Endodermal cell (in vitro differentiated cells): ENCODE measurements around the gene NCSTN. TPM values are rescaled to one million over a fixed set of nuclear protein-coding genes. Genes with fewer than 3 reads are reported as not detected.

Experiments
- DNase-seq: peaks from one replicate; pipeline ENCODE4 v3.0.0-alpha.2; 2017
- H3K27ac ChIP-seq: 2 replicates; pipeline ENCODE4 v1.5.1; 2013; ENCODE audit warnings: mild to moderate bottlenecking, low read depth, low read length, moderate library complexity
- H3K27me3 ChIP-seq: 2 replicates; pipeline ENCODE4 v1.6.1; 2013; ENCODE audit warnings: mild to moderate bottlenecking, low read length, moderate library complexity; ENCODE audit not compliant: insufficient read depth, control insufficient read depth, poor library complexity, severe bottlenecking
- H3K36me3 ChIP-seq: 2 replicates; pipeline ENCODE4 v1.7.0; 2013; ENCODE audit warnings: mild to moderate bottlenecking, low read length, moderate library complexity; ENCODE audit not compliant: control insufficient read depth, insufficient read depth
- H3K4me1 ChIP-seq: one replicate; pipeline ENCODE4 v1.7.0; 2013; ENCODE audit warnings: low read length; ENCODE audit not compliant: control insufficient read depth, insufficient read depth
- H3K4me3 ChIP-seq: 2 replicates; pipeline ENCODE4 v1.5.1; 2013; ENCODE audit warnings: mild to moderate bottlenecking, low read length, moderate library complexity
- H3K9ac ChIP-seq: 2 replicates; pipeline ENCODE4 v1.6.1; 2013; ENCODE audit warnings: mild to moderate bottlenecking, low read length, moderate library complexity; ENCODE audit not compliant: poor library complexity, severe bottlenecking; ENCODE audit errors: extremely low read depth
- H3K9me3 ChIP-seq: 2 replicates; pipeline ENCODE4 v1.6.1; 2013; ENCODE audit warnings: mild to moderate bottlenecking, low read length, moderate library complexity; ENCODE audit not compliant: control insufficient read depth
- H3K27ac Mint-ChIP-seq: 2 replicates; pipeline ENCODE4 v1.8.0; 2020; ENCODE audit warnings: mixed read lengths
- H3K27me3 Mint-ChIP-seq: 2 replicates; pipeline ENCODE4 v1.8.0; 2021; ENCODE audit warnings: mild to moderate bottlenecking, mixed read lengths; ENCODE audit not compliant: insufficient read depth
- H3K36me3 Mint-ChIP-seq: 2 replicates; pipeline ENCODE4 v1.8.0; 2020; ENCODE audit warnings: low read depth, mixed read lengths
- H3K4me1 Mint-ChIP-seq: 2 replicates; pipeline ENCODE4 v1.8.0; 2020; ENCODE audit warnings: mixed read lengths
- H3K4me3 Mint-ChIP-seq: 2 replicates; pipeline ENCODE4 v1.8.0; 2020; ENCODE audit warnings: mild to moderate bottlenecking, moderate library complexity, mixed read lengths
- H3K9me3 Mint-ChIP-seq: 2 replicates; pipeline ENCODE4 v1.8.0; 2020; ENCODE audit warnings: mild to moderate bottlenecking, mixed read lengths
- WGBS, 2 experiments: methylation state at CpG; one replicate each; pipeline versions ENCODE4 v1.1.5 to v1.1.7; 2013; ENCODE audit warnings: missing lambda C conversion rate in 2 of 2, mixed read lengths in 1 of 2; ENCODE audit not compliant: insufficient coverage in 1 of 2, insufficient read length in 1 of 2; 5-methylcytosine and 5-hydroxymethylcytosine counted together
- total RNA-seq, 2 donors: library from RNA; stranded (reverse); fragmentation: NEBNext Ultra II Directional in 1 of 2; extraction: Animal tissue kit (Norgen Biotek cat#: 25700) in 1 of 2; gene quantifications; 2 replicates in 1 of 2; 3 replicates in 1 of 2; pipeline ENCODE4 v1.2.1, GENCODE V29; 2021
- TF ChIP-seq, protein P1 (sequence below): fragments of 200-600 bp; sonication (generic); conservative IDR thresholded peaks from 2 replicates; pipeline ENCODE4 v1.5.0; 2021; ENCODE audit warnings: antibody characterized with exemption, mild to moderate bottlenecking

Gene NCSTN
- total RNA-seq, 2 donors from 2014 or later, result 103 to 107 TPM

DNA sequence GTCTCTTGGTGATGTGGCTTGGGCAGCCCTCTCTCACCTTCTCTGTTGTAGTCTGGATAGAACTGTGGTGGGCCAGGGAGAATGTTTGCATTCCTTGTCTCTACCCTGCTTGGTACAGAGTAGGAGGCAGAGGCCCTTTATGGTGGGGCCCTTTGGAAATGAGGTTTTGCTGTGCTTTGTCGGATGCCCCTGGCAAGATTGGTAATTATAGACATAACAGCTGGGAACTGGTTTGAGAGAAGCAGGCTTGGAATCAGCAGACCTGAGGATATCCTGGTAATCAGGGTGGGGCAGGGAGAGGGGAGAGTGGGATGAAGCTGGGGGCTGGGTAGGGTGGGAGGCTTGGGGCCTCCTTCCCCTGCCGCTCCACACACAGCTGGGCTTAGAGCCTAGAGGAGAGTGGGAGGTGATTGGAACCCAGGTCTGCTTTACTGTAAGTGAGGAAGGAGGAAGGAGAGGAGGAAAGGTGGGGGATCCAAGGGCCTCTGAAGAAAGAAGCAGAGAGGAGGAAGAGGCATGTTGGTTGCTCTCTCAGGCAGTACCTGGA is 62.2 kb downstream of the NCSTN start:
- no peak overlapping the region for H3K9ac ChIP-seq
- DNase-seq, result peak; percentile 30
- Mint-ChIP-seq H3K27ac (peak overlapping the region; percentile 32), H3K27me3 (no peaks in the 10 kb centered on the region), H3K4me3 (no peak overlapping the region), H3K4me1 (peaks cover 74% of the 10 kb centered on the region), H3K36me3 (peaks cover 9% of the 10 kb centered on the region), H3K9me3 (no peaks in the 10 kb centered on the region)
- TF ChIP-seq, protein P1, sequence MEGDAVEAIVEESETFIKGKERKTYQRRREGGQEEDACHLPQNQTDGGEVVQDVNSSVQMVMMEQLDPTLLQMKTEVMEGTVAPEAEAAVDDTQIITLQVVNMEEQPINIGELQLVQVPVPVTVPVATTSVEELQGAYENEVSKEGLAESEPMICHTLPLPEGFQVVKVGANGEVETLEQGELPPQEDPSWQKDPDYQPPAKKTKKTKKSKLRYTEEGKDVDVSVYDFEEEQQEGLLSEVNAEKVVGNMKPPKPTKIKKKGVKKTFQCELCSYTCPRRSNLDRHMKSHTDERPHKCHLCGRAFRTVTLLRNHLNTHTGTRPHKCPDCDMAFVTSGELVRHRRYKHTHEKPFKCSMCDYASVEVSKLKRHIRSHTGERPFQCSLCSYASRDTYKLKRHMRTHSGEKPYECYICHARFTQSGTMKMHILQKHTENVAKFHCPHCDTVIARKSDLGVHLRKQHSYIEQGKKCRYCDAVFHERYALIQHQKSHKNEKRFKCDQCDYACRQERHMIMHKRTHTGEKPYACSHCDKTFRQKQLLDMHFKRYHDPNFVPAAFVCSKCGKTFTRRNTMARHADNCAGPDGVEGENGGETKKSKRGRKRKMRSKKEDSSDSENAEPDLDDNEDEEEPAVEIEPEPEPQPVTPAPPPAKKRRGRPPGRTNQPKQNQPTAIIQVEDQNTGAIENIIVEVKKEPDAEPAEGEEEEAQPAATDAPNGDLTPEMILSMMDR, result no peak
- 86 to 100% methylated on average over 1 to 2 of the region's 2 CpGs for whole genome bisulfite sequencing, 2 experiments
- H3K4me3 ChIP-seq, result no peak overlapping the region
- peaks cover 5% of the 10 kb centered on the region for H3K4me1 ChIP-seq
- no peak overlapping the region for H3K27ac ChIP-seq
- no peaks in the 10 kb centered on the region for H3K27me3 ChIP-seq
- peaks cover 7% of the 10 kb centered on the region for H3K36me3 ChIP-seq
- H3K9me3 ChIP-seq, result no peaks in the 10 kb centered on the region

DNA sequence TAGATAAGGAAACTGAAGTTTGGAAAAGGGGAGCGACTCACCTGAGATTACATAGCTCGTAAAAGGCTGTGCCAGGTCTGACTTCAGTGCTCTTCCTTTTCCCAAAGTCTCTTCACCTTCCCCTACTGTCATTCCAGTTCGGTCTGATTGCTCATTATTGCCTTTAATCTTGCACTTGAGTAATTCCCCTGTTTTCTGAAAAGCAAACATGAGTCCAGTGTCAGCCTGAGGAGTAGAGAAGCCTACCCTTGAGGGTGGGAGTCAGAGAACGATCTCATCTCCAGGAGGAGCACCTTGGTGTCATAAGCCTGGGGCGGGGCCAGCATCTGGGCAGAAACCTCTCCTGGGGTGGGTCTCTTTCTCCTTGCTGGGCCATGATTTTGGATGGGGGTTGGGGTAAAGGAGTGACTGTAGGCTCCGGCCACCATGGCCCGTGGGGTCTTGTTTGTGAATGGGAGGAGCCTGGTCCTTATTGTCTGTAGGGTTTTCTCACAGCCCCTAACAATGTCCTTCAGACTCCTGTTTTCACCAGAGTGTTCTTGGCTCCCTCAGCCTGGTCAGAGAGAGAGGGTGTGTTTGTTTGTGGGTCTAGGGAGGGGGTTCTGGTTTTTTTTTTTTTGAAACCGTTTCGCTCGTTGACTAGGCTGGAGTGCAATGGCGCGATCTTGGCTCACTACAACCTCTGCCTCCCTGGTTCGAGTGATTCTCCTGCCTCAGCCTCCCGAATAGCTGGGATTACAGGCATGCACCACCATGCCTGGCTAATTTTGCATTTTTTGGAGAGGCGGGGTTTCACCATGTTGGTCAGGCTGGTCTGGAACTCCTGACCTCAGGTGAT is 63.2 kb downstream of the NCSTN start:
- TF ChIP-seq, protein P1, result no peak
- no peak overlapping the region for H3K4me3 Mint-ChIP-seq
- peaks cover 6% of the 10 kb centered on the region for H3K4me1 ChIP-seq

DNA sequence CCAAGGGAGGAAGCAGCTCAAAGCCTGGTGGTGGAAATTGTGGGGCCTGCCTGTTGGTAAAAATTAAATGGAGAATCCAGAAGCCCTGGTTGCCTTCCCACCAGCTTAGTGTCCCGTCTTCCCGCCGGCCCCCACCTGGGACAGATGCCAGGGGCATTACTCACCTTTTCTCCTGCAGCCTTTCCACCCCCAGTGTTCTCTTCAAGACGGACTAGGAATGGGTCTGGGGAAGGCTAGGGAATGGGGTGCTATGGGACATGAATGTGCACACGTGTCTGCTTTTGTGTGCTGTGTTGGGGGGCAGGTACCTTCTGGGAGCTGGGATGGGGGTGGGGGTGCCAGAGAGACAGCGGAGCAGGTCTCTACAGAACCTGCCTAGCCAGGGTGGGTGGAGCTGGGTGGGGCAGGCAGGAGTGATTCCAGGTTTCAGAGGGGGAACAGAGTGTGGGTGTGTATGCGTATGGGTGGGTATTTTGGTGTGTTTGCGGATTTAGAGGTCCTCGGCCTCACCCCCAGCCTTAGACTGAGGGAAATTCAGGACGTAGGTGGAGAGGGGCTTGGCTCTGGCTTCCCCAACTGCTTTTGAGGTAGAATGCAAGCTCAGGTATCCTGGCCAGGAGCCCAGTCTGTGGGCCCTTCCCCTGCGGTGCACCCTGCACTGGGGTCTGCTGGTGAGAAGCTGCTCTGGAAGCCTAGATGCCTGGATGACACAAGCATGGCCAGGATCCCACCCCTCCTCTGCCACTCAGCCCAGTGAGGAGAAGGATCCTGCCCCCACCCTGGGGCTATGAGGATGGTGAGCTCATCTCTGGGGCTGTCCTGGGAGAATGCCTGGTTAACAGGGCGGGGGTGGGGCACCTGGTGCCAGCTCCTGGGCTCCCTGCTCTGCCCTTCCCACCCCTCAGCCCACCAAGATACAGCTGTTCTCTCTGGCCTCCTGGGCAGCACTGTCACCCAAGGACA is 64.9 kb downstream of the NCSTN start:
- Histone ChIP-seq H3K27ac (peak overlapping the region; percentile 99), H3K4me3 (no peak overlapping the region), H3K27me3 (no peaks in the 10 kb centered on the region), H3K9ac (no peak overlapping the region), H3K4me1 (peaks cover 10% of the 10 kb centered on the region), H3K9me3 (no peaks in the 10 kb centered on the region), H3K36me3 (peaks cover 15% of the 10 kb centered on the region)
- Mint-ChIP-seq H3K4me1 (peaks cover 73% of the 10 kb centered on the region), H3K36me3 (peaks cover 14% of the 10 kb centered on the region), H3K9me3 (no peaks in the 10 kb centered on the region), H3K27me3 (no peaks in the 10 kb centered on the region), H3K4me3 (no peak overlapping the region), H3K27ac (peak overlapping the region; percentile 82)
- WGBS, 2 experiments, result 87 to 97% methylated on average over 3 to 12 of the region's 12 CpGs
- TF ChIP-seq, protein P1, result no peak
- peak; percentile 73 for DNase-seq

More for the DNA sequence above, 63.2 kb downstream of the NCSTN start:
- Histone ChIP-seq H3K27me3 (no peaks in the 10 kb centered on the region), H3K9ac (no peak overlapping the region), H3K4me3 (no peak overlapping the region), H3K27ac (no peak overlapping the region), H3K9me3 (no peaks in the 10 kb centered on the region), H3K36me3 (peaks cover 7% of the 10 kb centered on the region)
- 90 to 94% methylated on average over 7 to 15 of the region's 15 CpGs for WGBS, 2 experiments
- Mint-ChIP-seq H3K36me3 (peaks cover 9% of the 10 kb centered on the region), H3K4me1 (peaks cover 81% of the 10 kb centered on the region), H3K27ac (peak overlapping the region; percentile 79), H3K27me3 (no peaks in the 10 kb centered on the region), H3K9me3 (no peaks in the 10 kb centered on the region)
- peak; percentile 56 for DNase-seq
